ENCODE data around the gene CCDC60. TPM values are rescaled to one million over a fixed set of nuclear protein-coding genes. Genes with fewer than 3 reads are reported as not detected.

CCDC60 gene
- total and polyA plus RNA-seq, 10 of the 15 experiments (the other 5 are each of a cell fraction or from before 2014, with no cell fraction given), result 0.19 TPM; not detected in 9

DNA sequence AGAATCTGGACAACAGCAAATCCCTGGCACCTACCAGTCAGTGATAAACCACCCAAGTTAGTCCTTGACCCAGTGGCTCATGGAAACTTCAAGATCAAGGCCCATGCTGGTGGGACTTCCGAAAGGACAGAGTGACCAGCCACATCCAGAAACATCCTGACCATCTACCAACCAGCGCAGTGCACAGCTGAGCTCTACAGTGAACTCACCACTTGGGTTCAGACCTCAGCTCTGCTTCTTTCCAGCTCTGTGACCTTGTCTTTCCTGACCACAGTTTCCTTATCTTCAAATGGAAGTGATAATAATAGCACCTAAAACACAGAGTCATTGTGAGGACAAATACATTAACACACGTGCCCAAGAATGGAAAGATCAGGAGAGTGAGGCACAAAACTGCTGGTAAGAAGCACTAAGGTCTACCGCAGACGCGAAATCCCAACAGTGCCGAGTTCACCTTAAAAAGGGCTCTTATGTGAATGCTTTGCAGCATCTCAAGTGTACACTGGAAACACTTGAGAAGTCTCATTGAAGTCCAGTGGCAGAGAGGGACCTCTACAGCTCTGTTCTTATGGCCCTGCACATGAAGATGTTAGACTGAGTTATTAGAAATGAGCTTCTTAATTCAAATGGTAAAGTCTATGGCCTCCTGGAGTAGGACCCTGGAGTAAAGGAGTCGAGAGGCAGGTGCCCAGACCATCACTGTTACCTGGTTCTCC lies 128.8 kb downstream of the CCDC60 start:
- POLR2A ChIA-PET, result no interaction called here
- no peaks in the 10 kb centered on the region for H3K9me3 ChIP-seq (replicated peaks; ENCODE audit: control insufficient read depth, insufficient read depth, low read length)
- no peak overlapping the region for H3K27ac ChIP-seq (ENCODE audit: control insufficient read depth, insufficient read depth)
- CTCF ChIA-PET, result interaction anchor here (0.6 to 1.0 kb wide), 2 partner anchors 82 to 576 kb away, joined by 3 read pairs; no protein-coding TSS in a partner anchor
- FAIRE-seq, result no peak
- no peaks in the 10 kb centered on the region for H3K79me2 ChIP-seq (ENCODE audit: control insufficient read depth, insufficient read depth, low read length)
- no peak overlapping the region for H3K4me3 ChIP-seq
- no peak overlapping the region for H2AFZ ChIP-seq (ENCODE audit: control insufficient read depth, low read depth, low read length)
- no TSS peak for BruUV-seq (replicated peaks)
- H3K9ac ChIP-seq (ENCODE audit: control insufficient read depth, insufficient read depth, low read length), result no peak overlapping the region
- no peaks in the 10 kb centered on the region for H3K36me3 ChIP-seq (ENCODE audit: control insufficient read depth in 2 of 2, insufficient read depth in 2 of 2, low read length in 1 of 2)
- TF ChIP-seq NFIC (IDR thresholded peaks at IDR 0.05; ENCODE audit: low read depth, low read length) (no peak), HDAC6 (IDR thresholded peaks at IDR 0.05; ENCODE audit: unreplicated experiment) (no peak), JUND (IDR thresholded peaks at IDR 0.05; ENCODE audit: low read depth, low read length) (no peak), TAF1 (IDR thresholded peaks at IDR 0.05; ENCODE audit: borderline replicate concordance, low read depth, low read length) (no peak), NRF1 (conservative IDR thresholded peaks at IDR 0.05; ENCODE audit: low read depth, low read length) (no peak), KDM1A (IDR thresholded peaks at IDR 0.05; ENCODE audit: borderline replicate concordance) (no peak)
- TF ChIP-seq, protein P1, sequence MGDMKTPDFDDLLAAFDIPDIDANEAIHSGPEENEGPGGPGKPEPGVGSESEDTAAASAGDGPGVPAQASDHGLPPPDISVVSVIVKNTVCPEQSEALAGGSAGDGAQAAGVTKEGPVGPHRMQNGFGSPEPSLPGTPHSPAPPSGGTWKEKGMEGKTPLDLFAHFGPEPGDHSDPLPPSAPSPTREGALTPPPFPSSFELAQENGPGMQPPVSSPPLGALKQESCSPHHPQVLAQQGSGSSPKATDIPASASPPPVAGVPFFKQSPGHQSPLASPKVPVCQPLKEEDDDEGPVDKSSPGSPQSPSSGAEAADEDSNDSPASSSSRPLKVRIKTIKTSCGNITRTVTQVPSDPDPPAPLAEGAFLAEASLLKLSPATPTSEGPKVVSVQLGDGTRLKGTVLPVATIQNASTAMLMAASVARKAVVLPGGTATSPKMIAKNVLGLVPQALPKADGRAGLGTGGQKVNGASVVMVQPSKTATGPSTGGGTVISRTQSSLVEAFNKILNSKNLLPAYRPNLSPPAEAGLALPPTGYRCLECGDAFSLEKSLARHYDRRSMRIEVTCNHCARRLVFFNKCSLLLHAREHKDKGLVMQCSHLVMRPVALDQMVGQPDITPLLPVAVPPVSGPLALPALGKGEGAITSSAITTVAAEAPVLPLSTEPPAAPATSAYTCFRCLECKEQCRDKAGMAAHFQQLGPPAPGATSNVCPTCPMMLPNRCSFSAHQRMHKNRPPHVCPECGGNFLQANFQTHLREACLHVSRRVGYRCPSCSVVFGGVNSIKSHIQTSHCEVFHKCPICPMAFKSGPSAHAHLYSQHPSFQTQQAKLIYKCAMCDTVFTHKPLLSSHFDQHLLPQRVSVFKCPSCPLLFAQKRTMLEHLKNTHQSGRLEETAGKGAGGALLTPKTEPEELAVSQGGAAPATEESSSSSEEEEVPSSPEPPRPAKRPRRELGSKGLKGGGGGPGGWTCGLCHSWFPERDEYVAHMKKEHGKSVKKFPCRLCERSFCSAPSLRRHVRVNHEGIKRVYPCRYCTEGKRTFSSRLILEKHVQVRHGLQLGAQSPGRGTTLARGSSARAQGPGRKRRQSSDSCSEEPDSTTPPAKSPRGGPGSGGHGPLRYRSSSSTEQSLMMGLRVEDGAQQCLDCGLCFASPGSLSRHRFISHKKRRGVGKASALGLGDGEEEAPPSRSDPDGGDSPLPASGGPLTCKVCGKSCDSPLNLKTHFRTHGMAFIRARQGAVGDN (IDR thresholded peaks at IDR 0.05), result no peak
- TF ChIP-seq, protein P2, sequence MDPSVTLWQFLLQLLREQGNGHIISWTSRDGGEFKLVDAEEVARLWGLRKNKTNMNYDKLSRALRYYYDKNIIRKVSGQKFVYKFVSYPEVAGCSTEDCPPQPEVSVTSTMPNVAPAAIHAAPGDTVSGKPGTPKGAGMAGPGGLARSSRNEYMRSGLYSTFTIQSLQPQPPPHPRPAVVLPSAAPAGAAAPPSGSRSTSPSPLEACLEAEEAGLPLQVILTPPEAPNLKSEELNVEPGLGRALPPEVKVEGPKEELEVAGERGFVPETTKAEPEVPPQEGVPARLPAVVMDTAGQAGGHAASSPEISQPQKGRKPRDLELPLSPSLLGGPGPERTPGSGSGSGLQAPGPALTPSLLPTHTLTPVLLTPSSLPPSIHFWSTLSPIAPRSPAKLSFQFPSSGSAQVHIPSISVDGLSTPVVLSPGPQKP (IDR thresholded peaks at IDR 0.05; ENCODE audit: low read depth, low read length), result no peak
- SMC1A ChIA-PET (ENCODE audit: uncharacterized antibody, unreplicated experiment), result no interaction called here
- H3K27me3 ChIP-seq (replicated peaks in 1 of 2; ENCODE audit: control insufficient read depth in 2 of 2, insufficient read depth in 2 of 2, low read length in 1 of 2), result no peaks in the 10 kb centered on the region
- intact Hi-C loops (cut with micrococcal nuclease; ENCODE audit: unreplicated experiment) (no loop called here), in situ Hi-C loops (cut with MboI) (no loop called here)
- WGBS (ENCODE audit: insufficient coverage, insufficient replicate concordance, low lambda C conversion rate, missing lambda C conversion rate), result 62% methylated on average over 8 of the region's 8 CpGs
- no peak overlapping the region for H3K4me2 ChIP-seq (ENCODE audit: control insufficient read depth, insufficient read depth)
- RAD21 ChIA-PET (ENCODE audit: unreplicated experiment), result no interaction called here
- ATAC-seq, result no peak
- H3K4me1 ChIP-seq (ENCODE audit: control insufficient read depth, insufficient read depth, low read length), result no peaks in the 10 kb centered on the region
- no peaks in the 10 kb centered on the region for H4K20me1 ChIP-seq (ENCODE audit: control insufficient read depth, insufficient read depth)
- no peak for DNase-seq (ENCODE audit: low read depth, low spot score)

Measured in GM12878 (cell line).